ENCODE data around the gene MED13.

Gene MED13

DNA sequence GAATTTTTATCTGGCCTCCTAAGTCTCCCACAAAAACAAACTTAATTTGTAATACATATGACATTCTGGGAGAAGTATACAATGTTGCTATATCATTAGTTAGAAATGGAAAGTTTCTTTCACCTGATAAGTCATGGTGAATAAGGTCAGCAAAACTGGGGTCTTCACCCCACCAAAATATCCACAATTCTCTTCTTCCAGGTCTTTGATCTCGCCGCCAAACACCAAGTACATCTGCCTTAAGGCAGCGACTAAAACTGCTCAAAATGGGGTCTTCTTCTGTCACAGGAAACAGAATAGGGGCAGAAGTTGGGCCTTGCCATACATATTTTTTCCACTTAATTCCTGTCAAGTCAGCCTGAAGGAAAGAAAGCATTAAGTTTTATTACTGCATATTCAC lies 2.1 kb downstream of the MED13 start:
- no peak for TF ChIP-seq CTCF (conservative IDR thresholded peaks at IDR 0.05)
- no peak overlapping the region for H3K27ac ChIP-seq

GRCh38 chr17:62062302-62062701 lies 2.8 kb downstream of the MED13 start:
- TF ChIP-seq CTCF (conservative IDR thresholded peaks at IDR 0.05) = no peak
- no peak overlapping the region for H3K27ac ChIP-seq

DNA sequence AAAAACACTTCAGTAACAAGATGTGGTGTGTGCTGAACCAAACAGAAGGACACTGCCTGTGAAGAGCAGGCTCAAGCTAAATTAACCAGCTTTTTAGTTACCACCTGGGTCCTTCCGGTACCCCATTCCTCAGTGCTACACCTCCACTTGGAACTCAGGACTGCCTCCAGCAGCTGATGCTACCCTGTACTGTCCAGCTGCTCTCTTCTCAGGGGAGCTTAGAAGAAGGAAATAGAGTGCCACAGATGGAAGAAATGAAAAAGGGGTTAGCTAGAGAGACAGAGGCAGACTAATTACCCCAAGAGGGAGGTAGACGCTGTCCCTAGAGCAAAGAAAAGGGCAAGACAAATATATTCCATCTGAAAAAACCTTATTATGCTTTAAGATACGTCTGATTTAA lies 5.7 kb downstream of the MED13 start:
- no peak overlapping the region; the same call in 1 of the 2 replicates for H3K27ac ChIP-seq
- TF ChIP-seq CTCF (conservative IDR thresholded peaks at IDR 0.05) = no peak

DNA sequence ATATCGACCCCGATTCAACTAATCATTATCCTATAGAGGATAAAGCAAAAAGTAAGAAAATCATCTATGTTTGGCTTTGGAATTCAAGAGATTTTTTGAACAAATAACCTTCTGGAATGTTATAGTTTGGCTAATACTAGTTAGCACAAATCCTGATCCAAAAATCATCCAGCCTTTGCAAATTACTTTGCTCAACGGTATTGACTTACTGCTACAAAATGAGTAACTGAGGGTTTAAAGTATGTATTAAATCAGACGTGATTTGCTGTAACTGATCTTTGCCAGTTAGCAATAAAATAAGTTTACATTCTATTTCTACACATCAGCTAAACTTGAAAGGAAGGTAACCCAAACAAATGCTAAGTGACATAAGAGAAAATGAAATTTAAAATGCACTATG lies 6.5 kb downstream of the MED13 start:
- TF ChIP-seq CTCF (conservative IDR thresholded peaks at IDR 0.05) = no peak
- H3K27ac ChIP-seq = no peak overlapping the region

- H3K27ac ChIP-seq = no peak overlapping the region
- TF ChIP-seq CTCF (conservative IDR thresholded peaks at IDR 0.05) = no peak
Measured at GRCh38 chr17:62057696-62058095, 7.4 kb downstream of the MED13 start.

DNA sequence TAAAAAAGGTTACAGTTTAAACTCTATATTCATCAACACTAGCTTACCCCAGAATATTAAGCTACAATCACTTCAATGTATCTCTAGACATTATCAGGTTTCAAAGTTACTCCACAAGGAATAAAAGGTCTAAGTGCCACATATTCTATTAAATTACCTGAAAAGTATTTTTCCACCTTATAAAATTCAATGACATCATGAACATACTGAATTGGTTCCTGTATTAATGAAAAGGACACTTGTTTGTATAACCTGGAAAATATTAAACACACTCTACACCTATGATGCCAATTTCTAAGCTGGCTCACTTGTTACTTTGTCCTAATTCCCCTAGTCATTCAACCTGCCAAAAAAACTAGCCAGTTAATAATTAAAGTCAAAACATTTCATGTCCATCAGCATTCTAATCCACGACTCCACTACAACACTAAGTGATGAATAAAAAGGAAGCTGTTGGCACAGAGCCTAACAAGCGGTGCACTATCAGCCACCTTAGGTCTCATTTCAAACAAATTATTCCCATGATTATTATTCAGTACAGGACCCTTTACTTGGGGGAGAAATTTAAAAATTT lies 12.2 kb downstream of the MED13 start:
- H3K27ac ChIP-seq = no peak overlapping the region
- no peak for TF ChIP-seq CTCF (conservative IDR thresholded peaks at IDR 0.05)

DNA sequence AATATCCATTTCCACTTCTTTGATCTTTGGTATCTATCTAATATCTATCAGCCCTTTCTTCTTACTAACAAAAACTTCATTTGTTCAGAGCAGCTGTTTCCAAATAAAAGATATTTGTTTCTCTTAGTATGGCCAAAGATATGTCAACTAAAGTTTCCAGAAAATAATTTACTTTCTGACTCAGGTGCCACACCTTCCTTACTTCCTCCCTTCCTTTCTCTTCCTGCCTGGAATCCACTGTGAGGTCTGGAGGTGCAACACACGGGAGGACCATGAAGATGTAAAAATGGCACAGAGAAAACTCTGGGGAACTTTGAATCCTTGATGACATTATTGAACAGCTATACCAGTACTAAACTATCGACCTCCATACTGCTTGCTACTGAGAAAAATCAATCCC lies 14.0 kb downstream of the MED13 start:
- no peak for TF ChIP-seq CTCF (conservative IDR thresholded peaks at IDR 0.05)
- H3K27ac ChIP-seq = no peak overlapping the region

Data from VCaP (cell line).